Right hindlimb (tissue), 1 donor: Measurements from ENCODE around the gene SNCG.
"Not testable (repeated sequence)": the region's sequence is repeated elsewhere in the genome, so short reads cannot be mapped to it uniquely, and the experiment has no call there.

Source experiments
- DNase-seq: peaks from one replicate; pipeline ENCODE4 v3.0.0-alpha.2; 2018

Gene SNCG

DNA sequence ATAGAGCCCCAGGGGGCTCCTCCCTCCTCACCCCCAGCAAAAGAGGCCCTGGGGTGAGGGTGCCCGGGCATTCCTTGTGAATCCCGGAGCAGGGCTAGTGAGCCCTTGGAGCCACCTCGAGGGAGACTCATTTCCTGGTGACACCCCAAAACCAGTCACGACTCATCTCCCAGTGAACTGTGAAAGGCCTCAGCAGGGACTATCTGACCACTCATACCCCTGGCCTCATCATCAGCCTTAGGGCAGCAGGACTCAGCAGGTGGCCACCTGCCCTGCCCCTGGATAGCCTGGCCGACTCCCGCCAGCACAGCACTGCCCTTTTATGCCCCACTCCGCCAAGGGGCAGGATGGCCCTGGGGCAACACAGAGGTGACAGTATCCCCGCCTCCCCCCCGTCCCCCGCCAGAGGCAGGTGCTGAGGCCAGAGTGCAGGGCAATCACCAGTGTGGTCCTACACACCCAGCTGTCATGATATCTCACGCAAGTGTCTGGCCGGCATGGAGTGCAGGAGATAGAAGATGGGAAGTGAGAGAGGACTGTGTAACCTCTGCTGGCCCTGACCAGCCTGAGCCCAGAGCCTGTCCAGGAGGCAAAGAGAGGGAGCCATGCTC is 3.2 kb downstream of the SNCG start:
- no peak for DNase-seq

DNA sequence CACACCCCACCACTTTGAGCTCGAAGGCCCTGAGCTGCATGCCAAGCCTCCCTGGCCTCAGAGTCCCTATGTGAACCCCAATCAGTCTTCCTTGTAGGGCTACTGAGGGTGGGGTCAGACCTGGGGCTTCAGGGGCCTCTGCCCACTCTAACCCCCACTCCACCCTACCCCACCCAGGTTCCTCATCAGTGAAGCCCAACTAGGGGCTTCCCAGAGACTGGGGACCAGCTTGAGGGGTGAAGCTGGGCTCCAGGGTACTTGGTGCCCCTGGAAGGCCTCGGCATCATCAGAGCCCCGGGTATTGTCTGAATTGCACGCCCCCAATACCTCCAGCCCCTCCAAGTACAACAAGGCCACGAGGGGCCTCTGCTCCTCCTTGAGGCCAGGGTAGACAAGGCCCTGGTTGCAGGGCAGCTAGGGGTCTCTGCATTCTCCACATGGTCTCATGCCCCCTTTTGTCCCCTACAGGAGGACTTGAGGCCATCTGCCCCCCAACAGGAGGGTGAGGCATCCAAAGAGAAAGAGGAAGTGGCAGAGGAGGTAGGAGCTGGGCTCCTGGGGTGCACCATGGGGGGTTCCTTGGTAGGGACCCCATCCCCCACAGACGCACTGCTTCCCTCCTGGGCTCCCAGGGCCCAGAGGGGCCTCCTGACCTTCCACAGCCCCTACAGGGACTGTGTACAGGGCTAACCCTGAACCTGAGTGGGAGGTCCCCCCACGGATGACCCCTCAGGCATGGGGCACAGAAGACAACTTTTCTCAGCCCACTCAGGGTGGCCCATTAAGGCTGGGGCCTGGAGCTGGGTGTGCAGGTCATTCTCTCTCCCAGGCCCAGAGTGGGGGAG is 4.0 kb downstream of the SNCG start:
- no peak for DNase-seq

DNA sequence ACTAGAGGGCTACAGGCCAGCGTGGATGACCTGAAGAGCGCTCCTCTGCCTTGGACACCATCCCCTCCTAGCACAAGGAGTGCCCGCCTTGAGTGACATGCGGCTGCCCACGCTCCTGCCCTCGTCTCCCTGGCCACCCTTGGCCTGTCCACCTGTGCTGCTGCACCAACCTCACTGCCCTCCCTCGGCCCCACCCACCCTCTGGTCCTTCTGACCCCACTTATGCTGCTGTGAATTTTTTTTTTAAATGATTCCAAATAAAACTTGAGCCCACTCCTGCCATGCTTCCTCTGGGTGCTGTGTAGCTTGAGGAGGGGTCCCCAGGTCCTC is 4.5 kb downstream of the SNCG start:
- DNase-seq, result no peak

- no peak for DNase-seq
These were observed 5.0 kb downstream of the SNCG start for GRCh38 chr10:86963341-86963919.

DNA sequence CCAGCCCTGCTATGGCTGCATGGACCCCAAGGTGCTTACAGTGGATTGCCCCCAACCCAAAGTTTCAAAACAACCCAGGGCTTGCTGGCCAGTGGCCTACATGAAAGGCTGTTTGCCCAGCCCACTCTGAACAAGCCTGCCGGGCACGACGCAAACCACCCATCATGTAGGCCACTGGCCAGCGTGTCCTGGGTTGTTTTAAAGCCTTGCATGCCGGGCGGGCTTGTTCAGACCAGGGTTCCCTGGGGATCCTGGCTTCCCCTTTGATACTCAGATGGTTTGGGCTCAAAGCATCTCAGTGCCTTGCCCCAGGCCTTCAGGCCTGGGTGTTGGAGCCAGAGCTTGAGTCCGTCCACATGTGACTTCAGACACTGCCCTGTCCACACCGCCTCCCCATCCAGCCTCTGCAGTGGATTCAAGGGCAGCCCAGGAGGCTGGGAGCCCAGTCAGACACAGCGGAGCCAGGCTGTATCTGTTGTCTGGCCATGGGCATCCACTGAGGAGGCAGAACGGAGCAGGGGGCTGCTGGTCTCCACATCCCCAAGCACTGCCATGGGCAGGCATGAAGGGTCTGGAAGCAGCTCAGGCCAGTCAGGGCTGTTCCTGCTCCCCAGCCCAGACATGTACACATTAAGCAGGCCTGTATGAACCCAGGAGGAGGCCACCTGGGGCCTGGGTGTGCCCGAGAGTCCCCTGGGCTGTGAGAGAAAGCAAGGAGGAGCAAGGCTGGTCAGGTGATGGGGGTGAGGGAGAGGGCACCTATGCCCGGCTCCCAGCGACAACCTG is 5.9 kb downstream of the SNCG start:
- DNase-seq, result no peak

DNA sequence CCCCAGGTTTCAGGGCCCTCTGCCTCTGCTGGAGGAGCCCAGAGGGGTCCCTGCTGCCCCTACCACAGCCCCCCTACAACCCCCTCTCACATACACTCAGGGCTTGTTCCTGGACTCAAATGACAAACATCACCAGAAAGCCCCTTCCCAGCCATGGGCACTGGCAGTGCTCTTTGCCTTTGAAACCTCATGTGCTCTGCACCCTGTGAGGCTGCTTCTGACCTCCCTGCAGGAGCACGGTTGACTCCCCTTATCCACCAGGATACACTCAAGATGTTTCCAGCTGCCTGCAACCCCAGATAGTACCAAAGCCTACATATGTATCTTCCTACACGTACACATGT is 6.4 kb downstream of the SNCG start:
- no peak for DNase-seq

DNA sequence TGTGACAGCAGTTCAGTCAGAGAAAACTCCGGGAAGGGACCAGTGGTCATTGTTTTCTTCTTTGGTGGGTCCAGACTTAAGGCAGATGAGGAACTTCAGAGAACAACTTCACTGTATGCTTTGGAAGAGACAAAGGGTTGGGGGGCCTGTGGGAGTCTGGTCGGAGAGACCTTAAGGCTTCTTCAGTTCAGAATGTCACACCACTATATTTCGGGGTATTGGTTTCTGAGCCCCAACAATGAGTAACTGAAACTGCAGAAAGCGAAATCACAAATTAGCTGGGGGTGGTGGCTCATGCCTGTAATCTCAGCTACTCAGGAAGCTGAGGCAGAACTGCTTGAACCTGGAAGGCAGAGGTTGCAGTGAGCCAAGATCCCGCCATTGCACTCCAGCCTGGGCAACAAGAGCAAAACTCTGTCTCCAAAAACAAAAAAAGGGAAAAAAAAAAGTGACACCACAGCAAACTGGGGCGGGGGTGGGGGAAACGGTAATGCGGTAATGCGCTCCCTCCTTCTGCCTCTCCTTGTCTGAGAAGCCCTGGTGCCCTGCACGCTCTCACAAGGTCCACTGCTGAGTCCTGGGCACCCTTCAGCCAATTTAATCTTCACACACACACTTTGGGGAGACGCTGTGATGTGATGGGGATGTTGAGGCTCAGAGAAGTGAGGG is 7.7 kb downstream of the SNCG start:
- DNase-seq, result no peak

DNA sequence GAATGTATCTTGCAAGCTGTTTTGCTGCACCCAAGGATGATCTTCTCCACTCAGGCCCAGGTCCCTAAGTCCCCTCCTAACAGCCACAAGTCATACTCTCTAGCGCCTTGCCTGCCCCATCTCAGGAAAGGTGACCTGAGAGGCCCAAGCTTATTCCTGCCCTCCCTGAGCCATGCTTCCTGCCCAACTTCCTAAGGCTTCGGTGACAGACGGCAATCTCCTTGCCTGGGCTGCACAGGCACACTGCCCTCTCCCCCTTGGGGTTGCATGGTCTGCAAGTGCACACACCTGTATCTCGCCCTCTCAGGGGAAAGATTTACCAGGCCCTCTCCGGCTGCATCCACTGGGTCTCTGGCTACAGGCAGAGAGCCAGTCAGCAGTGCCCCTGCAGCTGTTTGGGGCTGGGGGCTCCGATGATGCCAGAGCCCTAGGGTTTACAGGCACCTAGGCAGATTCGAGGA is 9.1 kb downstream of the SNCG start:
- DNase-seq, result no peak

DNA sequence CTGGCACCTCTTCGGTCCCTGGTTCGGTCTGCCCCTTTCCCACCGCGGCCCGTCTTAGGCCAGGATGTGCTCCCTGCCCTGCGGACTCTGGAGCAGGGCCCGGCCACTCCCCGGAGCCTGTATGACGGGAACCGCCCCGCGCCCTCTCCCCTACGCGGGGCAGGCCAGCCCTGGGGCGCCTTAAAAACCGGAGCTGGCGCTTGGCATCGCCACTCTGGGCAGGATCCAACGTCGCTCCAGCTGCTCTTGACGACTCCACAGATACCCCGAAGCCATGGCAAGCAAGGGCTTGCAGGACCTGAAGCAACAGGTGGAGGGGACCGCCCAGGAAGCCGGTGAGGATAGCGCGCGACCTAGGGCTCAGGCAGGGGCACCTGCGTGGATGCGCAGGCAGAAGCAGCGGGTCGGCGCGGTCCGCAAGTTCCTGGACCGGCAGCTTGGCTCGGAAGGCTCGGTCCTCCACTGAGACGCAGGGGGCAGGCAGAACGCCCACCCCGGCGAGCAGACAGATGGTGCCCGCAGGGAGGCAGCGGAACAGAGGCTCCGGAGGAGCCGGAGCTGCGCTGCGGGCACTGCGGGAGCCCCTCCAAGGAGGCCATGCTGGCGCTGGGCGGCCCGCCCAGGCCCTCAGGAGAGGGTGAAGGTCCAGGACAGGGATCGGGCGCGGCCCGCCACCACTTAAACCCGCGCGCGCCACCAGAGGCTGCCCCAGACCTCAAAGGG is 10.0 kb downstream of the SNCG start, which contains the start of gene ADIRF:
ADIRF (plus strand) TSS at position 212 of the 723 bp plus-strand sequence; CDS start at position 275, 63 bp downstream.
- DNase-seq, result no peak

DNA sequence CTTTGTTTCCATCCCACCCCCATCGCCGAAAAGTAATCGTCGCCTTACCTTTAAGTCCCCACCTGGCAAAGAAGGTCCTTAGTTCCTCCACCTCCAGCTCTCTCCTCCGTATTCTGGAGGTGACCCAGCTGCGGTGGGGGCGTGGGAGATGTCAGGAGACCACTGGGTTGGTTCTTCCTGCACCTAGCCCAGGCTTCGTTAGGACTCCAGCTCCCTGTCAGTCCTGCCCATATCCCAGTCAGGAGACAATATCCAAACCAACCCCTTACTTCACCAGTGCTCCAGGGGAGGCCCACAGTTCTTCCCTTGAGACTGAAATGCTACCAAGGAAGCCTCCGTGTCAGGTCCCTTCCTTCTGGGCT is 10.6 kb downstream of the SNCG start:
- DNase-seq, result no peak

DNA sequence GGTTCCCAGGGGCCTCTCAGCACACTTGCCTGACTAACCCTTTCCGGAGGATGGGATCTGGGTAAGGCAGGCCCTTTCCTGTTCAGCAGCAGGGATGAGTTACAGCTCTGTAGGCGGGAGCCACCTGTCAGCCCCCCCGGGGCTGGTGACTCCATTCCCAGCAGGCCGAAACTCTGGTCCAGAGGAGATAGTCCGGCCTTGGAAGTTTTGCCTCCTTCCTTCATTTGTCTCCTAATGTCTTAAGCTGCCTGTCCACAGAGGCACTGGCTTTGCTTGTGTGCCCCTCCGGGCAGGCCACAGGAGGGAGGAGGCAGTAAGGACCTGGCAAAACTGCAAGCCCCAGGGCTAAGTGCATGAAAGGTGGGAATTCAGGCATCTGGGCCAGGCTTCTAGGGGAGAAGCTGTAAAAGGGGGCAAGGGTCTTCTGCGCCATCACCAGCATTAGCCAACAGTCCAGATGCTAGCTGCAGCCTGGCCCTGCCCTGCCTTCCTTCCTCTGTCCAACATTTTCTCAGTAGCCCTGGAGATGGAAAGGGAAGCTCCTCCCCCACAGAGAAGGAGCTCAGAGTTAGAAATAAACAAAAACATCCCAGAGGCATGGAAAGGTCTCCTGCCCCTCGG is 11.1 kb downstream of the SNCG start:
- peak; percentile 25 for DNase-seq

DNA sequence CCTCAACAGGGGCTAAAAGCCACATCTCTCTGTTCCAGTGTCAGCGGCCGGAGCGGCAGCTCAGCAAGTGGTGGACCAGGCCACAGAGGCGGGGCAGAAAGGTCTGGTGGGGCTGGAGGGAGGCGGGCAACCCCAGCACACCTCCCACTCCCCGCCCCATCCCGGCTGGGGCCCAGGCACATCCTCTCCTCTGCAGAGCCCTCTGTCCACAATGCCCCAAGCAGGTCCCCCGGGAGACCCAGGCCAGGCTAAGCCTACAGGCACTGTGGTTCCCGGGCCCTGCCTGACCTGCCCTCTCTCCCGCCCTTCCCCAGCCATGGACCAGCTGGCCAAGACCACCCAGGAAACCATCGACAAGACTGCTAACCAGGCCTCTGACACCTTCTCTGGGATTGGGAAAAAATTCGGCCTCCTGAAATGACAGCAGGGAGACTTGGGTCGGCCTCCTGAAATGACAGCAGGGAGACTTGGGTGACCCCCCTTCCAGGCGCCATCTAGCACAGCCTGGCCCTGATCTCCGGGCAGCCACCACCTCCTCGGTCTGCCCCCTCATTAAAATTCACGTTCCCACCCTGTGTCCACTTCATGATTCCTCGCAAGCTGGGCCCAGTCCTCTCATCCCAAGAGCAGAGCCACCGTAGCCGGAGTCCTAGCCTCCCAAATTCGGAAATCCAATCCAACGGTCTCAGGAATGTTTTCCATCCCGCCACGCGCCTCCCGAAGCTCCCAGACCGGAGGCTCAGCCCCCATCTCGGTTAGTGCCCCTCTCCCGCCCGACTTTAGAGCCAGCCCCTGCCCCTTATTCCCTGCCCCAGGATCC is 12.0 kb downstream of the SNCG start:
- DNase-seq, result peak; percentile 70

GRCh38 chr10:86970982-86971231 is 12.5 kb downstream of the SNCG start:
- DNase-seq, result peak; percentile 87

- no peak for DNase-seq
These were observed 13.0 kb downstream of the SNCG start for GRCh38 chr10:86971232-86971991.

GRCh38 chr10:86972613-86973380 is 14.4 kb downstream of the SNCG start:
- DNase-seq, result no peak

GRCh38 chr10:86974484-86974883 is 16.1 kb downstream of the SNCG start:
- DNase-seq, result no peak

DNA sequence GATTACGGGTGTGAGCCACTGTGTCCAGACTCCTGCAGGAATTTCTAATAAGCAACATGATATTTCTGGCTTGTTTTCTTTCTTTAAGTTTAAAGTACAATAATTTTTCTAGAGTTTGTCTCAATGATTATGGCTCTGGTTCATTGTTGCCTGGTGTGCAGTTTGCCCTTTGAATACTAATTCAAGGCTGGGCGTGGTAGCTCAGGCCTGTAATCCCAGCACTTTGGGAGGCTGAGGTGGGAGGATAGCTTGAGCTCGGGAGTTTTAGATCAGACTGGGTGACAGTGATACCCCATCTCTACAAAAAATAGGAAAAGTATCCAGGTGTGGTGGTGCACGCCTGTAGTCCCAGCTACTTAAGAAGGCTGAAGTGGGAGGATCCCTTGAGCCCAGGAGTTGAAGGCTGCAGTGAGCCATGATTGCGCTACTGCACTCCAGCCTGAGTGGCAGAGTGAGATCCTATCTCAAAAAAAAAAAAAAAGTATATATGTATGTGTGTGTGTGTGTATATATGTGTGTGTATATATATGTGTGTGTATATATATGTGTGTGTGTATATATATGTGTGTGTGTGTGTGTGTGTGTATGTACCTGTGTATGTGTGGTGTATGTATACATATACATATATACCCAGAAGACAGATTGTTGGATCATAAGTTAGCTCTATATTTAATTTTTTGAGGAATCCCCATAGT is 18.1 kb downstream of the SNCG start:
- DNase-seq, result no peak

DNA sequence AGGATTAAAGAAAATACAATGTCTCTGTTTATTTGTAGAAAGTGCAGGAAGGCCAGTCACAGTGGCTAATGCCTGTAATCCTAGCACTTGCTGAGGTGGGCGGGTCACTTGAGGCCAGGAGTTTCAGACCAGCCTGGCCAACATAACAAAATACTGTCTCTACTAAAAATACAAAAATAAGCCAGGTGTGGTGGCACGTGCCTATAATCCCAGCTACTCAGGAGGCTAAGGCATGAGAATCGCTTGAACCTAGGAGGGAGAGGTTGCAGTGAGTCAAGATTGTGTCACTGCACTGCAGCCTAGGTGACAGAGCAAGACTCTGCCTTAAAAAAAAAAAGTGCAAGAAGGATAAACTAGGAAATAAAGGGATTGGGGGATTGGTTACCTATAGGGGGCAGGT is 20.1 kb downstream of the SNCG start:
- DNase-seq, result not testable (repeated sequence)

- no peak for DNase-seq
These were observed 21.0 kb downstream of the SNCG start for GRCh38 chr10:86979296-86979818.
